Activated naive CD4-positive, alpha-beta T cell treated with anti-CD3 and anti-CD28 coated beads, Interleukin-2, amount 50 U/mL, for 72 hours (primary cell): ENCODE measurements around the gene CDC6. TPM values are rescaled to one million over a fixed set of nuclear protein-coding genes. Genes with fewer than 3 reads are reported as not detected.
"Not testable (repeated sequence)": the region's sequence is repeated elsewhere in the genome, so short reads cannot be mapped to it uniquely, and the experiment has no call there.

Experiments used
- ATAC-seq, 2 donors: fragments of 150-1000 bp; cut with Tn5 transposase; 2 replicates each; pipeline ENCODE4 v1.10.0; 2021; ENCODE audit warnings: mild to moderate bottlenecking in 2 of 2, moderate library complexity in 2 of 2
- DNase-seq, 2 donors: peaks; one replicate each; pipeline ENCODE4 v3.0.0; 2021 to 2022; ENCODE audit warnings: low spot score in 2 of 2
- H3K27ac Mint-ChIP-seq, 2 donors: one replicate each; pipeline ENCODE4 v1.8.0; 2022; ENCODE audit warnings: mild to moderate bottlenecking in 2 of 2, mixed read lengths in 2 of 2
- H3K36me3 Mint-ChIP-seq, 2 donors: one replicate each; pipeline ENCODE4 v1.8.0; 2022; ENCODE audit warnings: mixed read lengths in 2 of 2
- H3K9me3 Mint-ChIP-seq, 2 donors: one replicate each; pipeline ENCODE4 v1.8.0; 2022; ENCODE audit warnings: mixed read lengths in 2 of 2
- total RNA-seq, 2 donors: library from RNA; stranded (reverse); gene quantifications; one replicate each; pipeline ENCODE4 v1.2.3, GENCODE V29; 2022

Gene CDC6
- total RNA-seq, 2 donors from 2014 or later = 81.8 to 86.7 TPM

GRCh38 chr17:40279402-40279801 lies 8.3 kb upstream of the CDC6 start:
- peak overlapping the region in 1 of 2 donors; percentile 60 for H3K27ac Mint-ChIP-seq
- H3K9me3 Mint-ChIP-seq = no peaks in the 10 kb centered on the region
- DNase-seq (no peak), ATAC-seq (no peak)
- peaks cover 0 to 12% of the 10 kb centered on the region in 2 donors for H3K36me3 Mint-ChIP-seq

GRCh38 chr17:40281663-40282062 lies 6.0 kb upstream of the CDC6 start:
- peak overlapping the region; percentile 23 to 50 for H3K27ac Mint-ChIP-seq
- no peaks in the 10 kb centered on the region for H3K9me3 Mint-ChIP-seq
- H3K36me3 Mint-ChIP-seq = peaks cover 0 to 12% of the 10 kb centered on the region in 2 donors
- ATAC-seq = no peak
- no peak for DNase-seq

- no peaks in the 10 kb centered on the region for H3K9me3 Mint-ChIP-seq
- H3K36me3 Mint-ChIP-seq = peaks cover 9 to 14% of the 10 kb centered on the region in 2 donors
- H3K27ac Mint-ChIP-seq = peak overlapping the region; percentile 80 to 82
- DNase-seq = no peak
- ATAC-seq = peak; percentile 69 to 77
Observed at GRCh38 chr17:40283662-40284061, 4.0 kb upstream of the CDC6 start.

GRCh38 chr17:40284085-40284713 lies 3.5 kb upstream of the CDC6 start:
- ATAC-seq (no peak), DNase-seq (no peak)
- Mint-ChIP-seq H3K9me3 (no peaks in the 10 kb centered on the region), H3K36me3 (peaks cover 13 to 18% of the 10 kb centered on the region in 2 donors), H3K27ac (peak overlapping the region; percentile 80 to 82)

GRCh38 chr17:40286473-40286872 lies 1.2 kb upstream of the CDC6 start:
- Mint-ChIP-seq H3K36me3 (peaks cover 32 to 33% of the 10 kb centered on the region in 2 donors), H3K27ac (no peak overlapping the region)

GRCh38 chr17:40287159-40287493 lies 553 bp upstream of the CDC6 start:
- DNase-seq = no peak
- ATAC-seq = no peak
- no peaks in the 10 kb centered on the region for H3K9me3 Mint-ChIP-seq
- H3K27ac Mint-ChIP-seq = peak overlapping the region; percentile 67 to 93
- peaks cover 32 to 38% of the 10 kb centered on the region in 2 donors for H3K36me3 Mint-ChIP-seq

More at GRCh38 chr17:40286473-40286872, 1.2 kb upstream of the CDC6 start:
- H3K9me3 Mint-ChIP-seq = no peaks in the 10 kb centered on the region
- DNase-seq (no peak), ATAC-seq (no peak)

- ATAC-seq (no peak), DNase-seq (peak in 1 of 2 donors; percentile 42)
- Mint-ChIP-seq H3K27ac (peak overlapping the region in 1 of 2 donors; percentile 23), H3K36me3 (peaks cover 46 to 50% of the 10 kb centered on the region in 2 donors), H3K9me3 (no peaks in the 10 kb centered on the region)
Observed at GRCh38 chr17:40290629-40291280, 3.1 kb downstream of the CDC6 start.

GRCh38 chr17:40291281-40291664 lies 3.6 kb downstream of the CDC6 start:
- H3K9me3 Mint-ChIP-seq = no peaks in the 10 kb centered on the region
- no peak for DNase-seq
- H3K27ac Mint-ChIP-seq = peak overlapping the region in 1 of 2 donors; percentile 41
- peaks cover 50 to 52% of the 10 kb centered on the region in 2 donors for H3K36me3 Mint-ChIP-seq
- no peak for ATAC-seq

GRCh38 chr17:40293363-40293762 lies 5.7 kb downstream of the CDC6 start:
- peaks cover 50 to 57% of the 10 kb centered on the region in 2 donors for H3K36me3 Mint-ChIP-seq
- no peak for ATAC-seq
- DNase-seq = no peak
- H3K9me3 Mint-ChIP-seq = no peaks in the 10 kb centered on the region
- H3K27ac Mint-ChIP-seq = peak overlapping the region in 1 of 2 donors; percentile 75

GRCh38 chr17:40295488-40296436 lies 8.1 kb downstream of the CDC6 start:
- Mint-ChIP-seq H3K36me3 (peaks cover 33 to 44% of the 10 kb centered on the region in 2 donors), H3K9me3 (no peaks in the 10 kb centered on the region), H3K27ac (peak overlapping the region in 1 of 2 donors; percentile 77)
- ATAC-seq = peak; percentile 72 to 96
- DNase-seq = no peak

GRCh38 chr17:40297511-40297910 lies 9.8 kb downstream of the CDC6 start:
- DNase-seq (no peak), ATAC-seq (no peak)
- peak overlapping the region in 1 of 2 donors; percentile 68 for H3K27ac Mint-ChIP-seq
- H3K36me3 Mint-ChIP-seq = peaks cover 25 to 45% of the 10 kb centered on the region in 2 donors
- H3K9me3 Mint-ChIP-seq = no peaks in the 10 kb centered on the region

- no peaks in the 10 kb centered on the region for H3K9me3 Mint-ChIP-seq
- ATAC-seq = no peak
- DNase-seq = no peak
- no peak overlapping the region for H3K27ac Mint-ChIP-seq
- peaks cover 28 to 47% of the 10 kb centered on the region in 2 donors for H3K36me3 Mint-ChIP-seq
Observed at GRCh38 chr17:40298726-40299125, 11.0 kb downstream of the CDC6 start.

GRCh38 chr17:40299159-40299757 lies 11.6 kb downstream of the CDC6 start:
- H3K9me3 Mint-ChIP-seq, H3K27ac Mint-ChIP-seq, ATAC-seq: not testable (repeated sequence)

GRCh38 chr17:40301315-40301714 lies 13.6 kb downstream of the CDC6 start:
- peaks cover 21 to 35% of the 10 kb centered on the region in 2 donors for H3K36me3 Mint-ChIP-seq
- H3K27ac Mint-ChIP-seq = no peak overlapping the region
- no peak for ATAC-seq

More at GRCh38 chr17:40299159-40299757, 11.6 kb downstream of the CDC6 start:
- H3K36me3 Mint-ChIP-seq = peaks cover 28 to 43% of the 10 kb centered on the region in 2 donors
- DNase-seq = not testable (repeated sequence)

GRCh38 chr17:40303009-40303657 lies 15.5 kb downstream of the CDC6 start:
- DNase-seq = peak in 1 of 2 donors; percentile 46
- Mint-ChIP-seq H3K27ac (no peak overlapping the region), H3K36me3 (peaks cover 12 to 24% of the 10 kb centered on the region in 2 donors), H3K9me3 (no peaks in the 10 kb centered on the region)
- peak in 1 of 2 donors; percentile 41 for ATAC-seq

More at GRCh38 chr17:40301315-40301714, 13.6 kb downstream of the CDC6 start:
- no peak for DNase-seq
- no peaks in the 10 kb centered on the region for H3K9me3 Mint-ChIP-seq
